Transverse colon (tissue), 4 donors: ENCODE data around the gene ERGIC1.

Source experiments
- POLR2A ChIP-seq: fragments of 450-650 bp; IDR thresholded peaks from one replicate; pipeline ENCODE4 v1.6.1; 2016; ENCODE audit warnings: antibody characterized with exemption, mild to moderate bottlenecking, moderate library complexity
- POLR2AphosphoS5 ChIP-seq, 3 donors: sonication (generic); formaldehyde crosslinking; IDR thresholded peaks; one replicate each; pipeline ENCODE4 v1.6.1; 2016; ENCODE audit warnings: antibody characterized with exemption in 3 of 3
- TF ChIP-seq, protein P1 (sequence below), 5 experiments: fragments of 200-600 bp in 3 of 5; fragments of 450-650 bp in 2 of 5; sonication (generic) in 3 of 5; IDR thresholded peaks; 1 replicate in 2 of 5; 2 replicates in 3 of 5; pipeline ENCODE4 v1.5.1; 2016 to 2017; ENCODE audit warnings: antibody characterized with exemption in 5 of 5, inconsistent platforms in 3 of 5, mild to moderate bottlenecking in 2 of 5, moderate library complexity in 1 of 5

DNA sequence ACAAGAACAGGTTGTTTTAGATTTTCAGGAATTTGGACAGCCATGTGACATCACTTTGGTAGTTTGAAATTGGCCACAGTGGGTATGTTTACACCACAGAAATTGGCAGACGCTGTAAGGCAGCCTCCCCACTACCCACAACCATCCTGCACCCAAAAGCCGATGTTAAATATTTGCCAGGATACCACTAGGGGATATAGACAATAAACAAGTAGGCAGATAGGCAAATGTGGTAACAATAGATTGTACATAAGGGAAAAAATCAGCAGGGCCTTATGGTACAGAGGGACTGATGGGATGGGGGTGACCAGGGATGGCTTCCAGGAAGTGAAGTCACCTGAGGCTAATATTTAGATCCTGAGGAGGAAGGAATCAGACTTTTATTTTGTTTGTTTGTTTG lies 31.9 kb upstream of the ERGIC1 start:
- TF ChIP-seq POLR2AphosphoS5 (IDR thresholded peaks at IDR 0.05): no peak
- TF ChIP-seq, protein P1, sequence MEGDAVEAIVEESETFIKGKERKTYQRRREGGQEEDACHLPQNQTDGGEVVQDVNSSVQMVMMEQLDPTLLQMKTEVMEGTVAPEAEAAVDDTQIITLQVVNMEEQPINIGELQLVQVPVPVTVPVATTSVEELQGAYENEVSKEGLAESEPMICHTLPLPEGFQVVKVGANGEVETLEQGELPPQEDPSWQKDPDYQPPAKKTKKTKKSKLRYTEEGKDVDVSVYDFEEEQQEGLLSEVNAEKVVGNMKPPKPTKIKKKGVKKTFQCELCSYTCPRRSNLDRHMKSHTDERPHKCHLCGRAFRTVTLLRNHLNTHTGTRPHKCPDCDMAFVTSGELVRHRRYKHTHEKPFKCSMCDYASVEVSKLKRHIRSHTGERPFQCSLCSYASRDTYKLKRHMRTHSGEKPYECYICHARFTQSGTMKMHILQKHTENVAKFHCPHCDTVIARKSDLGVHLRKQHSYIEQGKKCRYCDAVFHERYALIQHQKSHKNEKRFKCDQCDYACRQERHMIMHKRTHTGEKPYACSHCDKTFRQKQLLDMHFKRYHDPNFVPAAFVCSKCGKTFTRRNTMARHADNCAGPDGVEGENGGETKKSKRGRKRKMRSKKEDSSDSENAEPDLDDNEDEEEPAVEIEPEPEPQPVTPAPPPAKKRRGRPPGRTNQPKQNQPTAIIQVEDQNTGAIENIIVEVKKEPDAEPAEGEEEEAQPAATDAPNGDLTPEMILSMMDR (IDR thresholded peaks at IDR 0.05): no peak
- no peak for TF ChIP-seq POLR2A
